SK-N-MC (cell line): ENCODE measurements around the gene LRRC61.

Source experiments
- EZH2 ChIP-seq: fragments of 200-600 bp; sonication (generic); IDR thresholded peaks from one replicate; pipeline ENCODE4 v1.6.1; 2017; ENCODE audit warnings: antibody characterized with exemption
- POLR2AphosphoS5 ChIP-seq: IDR thresholded peaks from 2 replicates; pipeline ENCODE4 v1.6.1; 2012; ENCODE audit warnings: mild to moderate bottlenecking, low read depth, low read length, borderline replicate concordance

DNA sequence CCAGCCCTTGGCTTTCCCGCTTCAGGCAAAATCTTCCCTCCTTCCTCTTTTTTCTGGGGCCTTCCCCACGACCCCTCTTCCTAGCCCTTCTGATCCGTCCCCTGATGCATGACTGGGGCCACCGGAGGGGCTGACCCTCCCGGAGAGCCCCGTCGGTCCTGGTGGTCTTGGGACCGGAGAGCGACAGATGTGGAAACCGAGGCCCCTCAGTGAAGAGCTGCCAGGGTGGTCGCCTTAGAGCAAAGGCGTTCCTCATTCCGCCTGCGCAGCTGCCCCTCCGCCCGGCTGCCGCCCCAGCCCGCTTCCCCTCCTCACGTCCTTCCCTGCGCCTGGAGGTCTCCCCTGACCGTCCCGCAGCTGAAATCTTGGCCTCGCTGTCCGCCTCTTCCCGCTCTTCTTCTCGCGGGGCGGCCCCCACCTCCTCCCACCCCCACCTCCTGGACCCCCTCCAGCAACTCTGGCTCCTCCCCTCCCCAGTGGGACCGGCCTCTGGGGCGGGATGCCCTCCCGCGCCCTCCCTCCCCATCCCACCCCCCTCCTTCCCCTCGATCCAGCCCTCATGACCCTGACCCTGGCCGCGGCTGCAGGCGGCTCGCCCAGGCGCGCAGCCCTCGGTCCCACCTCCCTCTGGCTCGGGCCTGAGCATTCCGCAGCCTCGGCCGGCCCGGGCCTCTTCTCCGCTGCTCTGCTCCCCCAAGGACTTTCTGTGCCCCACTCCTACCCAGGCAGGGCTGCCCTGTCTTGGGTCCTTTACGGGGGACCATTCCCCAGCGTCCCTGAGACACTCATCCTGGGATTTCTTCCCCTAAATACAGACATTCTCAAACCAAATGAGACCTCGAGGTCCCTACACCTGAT lies 18.3 kb downstream of the LRRC61 start, which contains the start of gene RARRES2:
- TF ChIP-seq EZH2, result no peak
- no peak for TF ChIP-seq POLR2AphosphoS5
